LNCaP clone FGC (cell line): ENCODE measurements around the gene LARP4B.

Experiments used
- DNase-seq: peaks from one replicate; pipeline ENCODE4 v3.0.0-alpha.2; 2011; ENCODE audit warnings: low read depth
- H3K4me3 ChIP-seq: 2 replicates; pipeline ENCODE4 v1.5.1; 2011; ENCODE audit warnings: mild to moderate bottlenecking, low read depth, low read length, control low read depth
- CTCF ChIP-seq: IDR thresholded peaks from 2 replicates; pipeline ENCODE4 v1.5.1; 2012; ENCODE audit warnings: mild to moderate bottlenecking; ENCODE audit not compliant: control insufficient read depth, insufficient read depth; ENCODE audit errors: extremely low read depth

LARP4B gene

GRCh38 chr10:966466-967235 is 35.1 kb upstream of the LARP4B start:
- no peak for TF ChIP-seq CTCF
- DNase-seq, result no peak

GRCh38 chr10:964988-965417 is 33.5 kb upstream of the LARP4B start:
- H3K4me3 ChIP-seq, result no peak overlapping the region
- DNase-seq, result no peak

More at GRCh38 chr10:966466-967235, 35.1 kb upstream of the LARP4B start:
- no peak overlapping the region for H3K4me3 ChIP-seq

GRCh38 chr10:964321-964987 is 32.9 kb upstream of the LARP4B start:
- no peak for DNase-seq
- TF ChIP-seq CTCF, result no peak

More at GRCh38 chr10:964988-965417, 33.5 kb upstream of the LARP4B start:
- no peak for TF ChIP-seq CTCF

GRCh38 chr10:963655-964054 is 32.1 kb upstream of the LARP4B start:
- no peak for DNase-seq
- H3K4me3 ChIP-seq, result no peak overlapping the region
- TF ChIP-seq CTCF, result no peak

More at GRCh38 chr10:964321-964987, 32.9 kb upstream of the LARP4B start:
- no peak overlapping the region for H3K4me3 ChIP-seq

GRCh38 chr10:963186-963585 is 31.7 kb upstream of the LARP4B start:
- no peak for TF ChIP-seq CTCF
- DNase-seq, result no peak
- no peak overlapping the region for H3K4me3 ChIP-seq

- no peak overlapping the region for H3K4me3 ChIP-seq
- no peak for TF ChIP-seq CTCF
- DNase-seq, result no peak
Measured at GRCh38 chr10:962342-962741, 30.8 kb upstream of the LARP4B start.
